NCI-H524 treated with DMSO at 0.1 percent for 48 hours (cell line): ENCODE data around the gene RGS10.

Experiments
- DNase-seq: peaks from one replicate; lab custom pipeline; 2025; lab: John Stamatoyannopoulos, UW

The RGS10 gene

GRCh38 chr10:119518176-119518575 is 24.3 kb downstream of the RGS10 start:
- DNase-seq: no peak

- no peak for DNase-seq
Measured at GRCh38 chr10:119517235-119518141, 25.0 kb downstream of the RGS10 start.

- no peak for DNase-seq
Measured at GRCh38 chr10:119516381-119517234, 25.9 kb downstream of the RGS10 start.

DNA sequence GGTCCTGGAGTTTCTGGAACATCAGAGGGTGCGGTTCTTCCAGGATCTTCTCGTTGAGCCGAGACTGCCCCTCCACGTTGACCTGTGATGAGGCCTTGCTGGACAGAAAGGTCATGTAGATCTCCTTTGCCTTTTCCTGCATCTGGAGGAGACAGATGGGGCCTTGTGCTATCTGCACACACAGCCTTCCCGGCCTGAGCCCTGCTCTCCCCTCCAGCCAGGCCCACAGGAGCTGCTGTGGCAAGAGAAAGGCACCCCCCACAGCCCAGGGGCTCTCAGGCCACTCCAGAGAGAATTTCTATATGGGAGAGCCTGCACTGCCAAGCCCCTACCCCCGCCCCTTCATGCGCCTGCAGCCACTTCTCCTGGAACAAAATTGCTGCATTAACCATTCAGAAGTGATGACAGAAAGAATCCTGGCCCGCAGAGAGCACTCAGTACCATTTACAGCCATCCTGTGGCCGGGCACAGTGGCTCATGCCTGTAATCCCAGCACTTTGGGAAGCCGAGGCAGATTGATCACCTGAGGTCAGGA is 26.9 kb downstream of the RGS10 start:
- no peak for DNase-seq

- DNase-seq: no peak
Measured at GRCh38 chr10:119514819-119515218, 27.7 kb downstream of the RGS10 start.

DNA sequence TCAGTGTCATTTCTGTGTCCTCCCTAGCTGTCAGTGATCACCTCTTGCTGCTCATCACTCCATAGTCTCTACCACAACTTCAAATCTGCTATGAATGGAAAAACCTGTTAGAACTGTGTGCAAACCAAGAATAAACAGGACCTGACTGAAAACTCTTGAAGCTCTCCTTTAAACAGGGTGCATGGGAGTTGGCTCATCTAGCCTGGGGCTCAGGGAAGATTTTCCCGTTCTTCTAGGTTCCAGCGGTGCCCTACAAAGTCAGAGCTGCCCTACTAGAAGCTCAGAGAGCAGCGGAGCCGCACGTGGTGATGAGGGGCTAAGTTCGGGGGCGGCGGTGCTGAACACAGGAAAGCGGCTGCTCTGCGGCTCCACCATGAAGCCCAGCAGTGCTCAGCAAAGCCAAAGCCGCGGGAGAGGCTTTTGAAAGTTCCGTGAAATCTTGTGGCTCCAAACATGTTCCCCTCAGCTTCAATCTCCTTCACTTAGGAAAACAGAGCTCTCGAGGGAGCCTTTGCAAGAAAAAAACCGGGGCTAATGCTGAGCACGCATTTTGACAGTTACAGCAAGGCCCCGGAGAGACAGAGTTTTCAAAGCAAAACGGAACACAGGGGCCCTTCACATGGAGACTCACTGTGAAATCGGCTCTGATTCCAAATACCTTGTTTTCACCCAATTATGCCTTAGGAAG is 30.5 kb downstream of the RGS10 start:
- no peak for DNase-seq

DNA sequence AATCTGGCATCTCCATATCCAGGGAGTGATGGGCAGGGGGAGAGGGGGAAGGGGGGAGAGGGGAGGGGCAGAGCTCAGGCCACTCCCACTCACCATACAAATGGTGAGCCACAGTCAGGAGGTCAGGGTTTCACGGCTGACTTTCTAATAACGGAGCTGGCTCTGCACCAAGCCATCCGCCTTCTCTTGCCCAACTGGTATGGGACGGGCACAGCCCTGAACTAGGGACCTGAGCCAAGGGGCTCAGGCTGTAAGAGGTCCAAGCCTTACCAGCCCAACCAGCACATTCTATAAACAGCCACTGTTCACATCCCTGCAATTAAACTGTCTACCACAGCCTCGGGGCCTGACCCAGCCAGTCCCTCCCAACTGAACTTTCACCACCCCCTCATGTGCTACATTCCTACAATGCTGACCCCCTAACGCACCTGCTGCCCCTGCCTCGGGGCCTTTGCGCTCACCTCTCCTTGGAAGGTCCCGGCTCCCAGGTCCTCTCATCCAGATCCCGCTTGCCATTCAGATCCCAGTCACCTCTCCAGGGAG is 32.5 kb downstream of the RGS10 start:
- no peak for DNase-seq

DNA sequence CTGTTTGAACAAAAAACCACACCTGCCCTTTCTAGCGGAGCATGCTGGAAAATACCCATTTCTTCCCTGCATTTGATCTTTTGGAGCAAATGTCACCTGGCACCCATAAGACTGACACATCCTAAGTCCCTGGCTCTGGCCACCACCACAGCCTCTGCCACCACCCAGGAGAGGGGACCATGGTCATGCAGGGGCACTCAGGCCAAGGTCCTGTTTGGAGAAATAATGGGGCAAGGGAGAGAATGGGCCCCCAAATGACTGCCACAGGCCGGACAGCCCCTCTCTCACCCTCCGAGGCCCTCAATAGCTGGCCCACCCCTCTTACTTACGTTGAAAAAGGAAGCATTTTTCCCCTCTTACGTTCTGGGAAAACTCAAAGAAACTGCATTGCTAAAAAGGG is 35.4 kb downstream of the RGS10 start:
- DNase-seq: no peak

GRCh38 chr10:119505588-119506315 is 36.8 kb downstream of the RGS10 start:
- DNase-seq: no peak

DNA sequence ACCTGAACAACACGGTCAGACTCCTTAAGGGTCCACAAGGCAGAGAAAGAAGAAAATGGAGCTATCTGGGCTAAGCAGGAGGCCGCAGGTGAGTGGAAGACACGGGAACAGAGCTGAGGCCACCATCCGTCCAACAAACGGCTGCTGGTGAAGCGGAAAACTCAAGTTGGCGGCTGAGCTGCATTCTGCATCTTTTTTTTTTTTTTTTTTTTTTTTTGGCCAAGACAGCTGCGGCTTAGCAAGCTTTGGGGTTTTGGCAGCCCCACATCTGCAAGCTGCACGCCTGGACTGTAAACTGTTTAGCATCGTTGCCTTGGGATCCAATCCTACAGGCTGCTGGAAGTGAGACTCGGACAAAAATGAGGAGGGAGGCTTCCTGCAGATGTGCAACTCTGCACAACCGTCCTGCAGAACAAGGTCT is 37.4 kb downstream of the RGS10 start:
- no peak for DNase-seq

- no peak for DNase-seq
Measured at GRCh38 chr10:119504651-119505050, 37.9 kb downstream of the RGS10 start.

DNA sequence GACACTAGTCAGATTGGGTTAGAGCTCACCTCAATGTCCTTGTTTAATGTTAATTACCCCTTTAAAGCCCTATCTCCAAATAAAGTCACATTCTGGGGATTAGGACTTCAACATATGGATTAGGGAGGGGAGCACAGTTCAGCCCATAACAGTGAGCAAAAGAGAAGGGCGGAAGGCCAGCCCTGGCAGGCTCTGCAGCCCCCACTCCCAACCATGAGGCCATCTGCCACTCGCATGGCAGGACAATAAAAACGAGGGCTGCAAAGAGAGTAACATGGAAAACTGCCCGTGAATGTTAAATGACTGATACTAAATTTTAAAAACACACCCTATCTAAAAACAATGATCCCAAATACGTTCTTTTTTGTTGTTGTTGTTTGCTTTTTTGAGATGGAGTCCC is 38.7 kb downstream of the RGS10 start:
- DNase-seq: peak; percentile 23

GRCh38 chr10:119502618-119503155 is 39.8 kb downstream of the RGS10 start:
- no peak for DNase-seq

DNA sequence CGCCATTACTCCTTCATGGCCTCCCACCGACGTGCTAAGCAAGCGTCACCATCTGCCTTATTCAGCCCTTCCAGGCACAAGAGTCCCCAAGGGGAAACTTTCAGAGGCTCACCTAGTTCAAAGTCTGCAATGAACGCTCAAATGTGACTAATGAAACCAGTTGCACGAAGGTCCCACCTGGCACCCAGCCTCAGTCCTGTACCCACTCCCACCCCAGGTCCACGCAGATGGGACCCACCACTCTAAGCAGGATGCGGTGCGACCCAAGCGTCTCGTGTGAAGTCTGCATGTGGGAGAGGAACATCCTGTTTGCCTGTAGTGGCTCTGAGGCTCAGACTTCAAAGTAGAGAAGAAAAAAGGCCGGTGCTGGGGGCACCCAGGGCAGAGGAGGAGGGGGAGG is 40.3 kb downstream of the RGS10 start:
- peak; percentile 30 for DNase-seq

DNA sequence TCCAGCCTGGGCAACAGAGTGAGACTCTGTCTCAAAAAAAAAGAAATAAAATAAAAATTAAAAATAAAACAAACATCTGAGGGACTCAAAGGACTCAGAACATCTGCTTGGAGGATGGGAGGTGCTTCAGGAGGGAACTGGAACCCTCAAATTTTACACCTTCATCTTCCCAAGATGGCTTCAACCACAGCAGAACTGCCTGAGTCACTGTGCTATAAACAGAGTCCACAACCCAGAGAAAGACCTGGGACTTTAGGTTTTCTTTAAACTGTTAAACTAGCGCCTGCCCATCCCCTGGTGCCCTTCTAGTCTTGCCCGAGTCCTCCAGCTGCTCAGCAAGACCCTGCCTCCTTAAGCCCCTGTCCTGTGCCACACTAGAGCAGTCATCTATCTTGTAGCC is 40.8 kb downstream of the RGS10 start:
- DNase-seq: no peak

- peak; percentile 19 for DNase-seq
Measured at GRCh38 chr10:119500821-119501220, 41.7 kb downstream of the RGS10 start.

DNA sequence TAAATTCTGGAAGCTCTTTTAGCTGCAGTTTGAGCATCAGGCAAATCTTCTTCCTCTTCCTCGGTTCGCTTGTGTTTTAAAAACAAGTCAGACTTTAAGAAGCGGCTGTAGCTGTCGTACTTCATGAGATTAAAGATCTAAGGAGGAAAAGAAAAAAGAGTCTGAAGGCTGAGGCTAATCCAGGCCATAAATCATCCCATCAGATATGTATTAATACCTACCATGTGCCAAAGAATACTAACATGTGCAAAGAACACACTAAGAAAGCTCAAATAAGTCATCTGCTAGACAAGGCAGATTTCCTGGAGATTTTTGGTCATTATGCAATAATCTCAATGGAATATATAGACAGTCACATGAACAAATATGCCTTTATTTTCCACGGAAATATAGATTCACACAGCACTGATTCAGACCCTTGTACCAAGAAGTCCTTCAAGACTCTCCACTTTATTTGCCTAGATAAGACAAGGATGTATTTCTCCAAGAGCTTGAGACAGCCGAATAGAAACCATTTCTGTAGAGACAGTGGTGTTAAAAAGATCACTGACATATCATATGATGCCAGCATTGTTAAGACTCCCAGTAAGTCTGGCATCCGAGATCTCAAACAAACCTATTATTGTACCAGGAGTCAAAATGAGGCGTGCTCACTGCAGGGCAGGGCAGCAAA is 42.3 kb downstream of the RGS10 start:
- peak; percentile 35 for DNase-seq

DNA sequence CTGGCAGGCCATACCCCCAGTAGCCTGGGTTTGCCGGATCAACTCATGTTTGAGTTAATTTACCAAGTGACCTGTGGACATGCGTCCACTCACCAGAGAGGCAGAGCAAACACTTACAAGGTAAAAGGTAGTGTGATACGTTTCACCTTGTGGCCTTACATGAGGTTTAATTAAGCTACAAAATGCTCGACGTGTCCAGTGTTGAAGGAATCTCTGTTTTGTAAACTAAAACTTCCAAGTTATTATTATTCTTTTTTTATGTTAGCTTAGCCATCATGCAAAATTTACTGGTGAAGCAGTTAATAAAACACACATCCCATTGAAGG is 42.9 kb downstream of the RGS10 start:
- DNase-seq: no peak

GRCh38 chr10:119498889-119499676 is 43.4 kb downstream of the RGS10 start:
- DNase-seq: no peak

- no peak for DNase-seq
Measured at GRCh38 chr10:119497243-119497642, 45.3 kb downstream of the RGS10 start.
